ENCODE measurements around the gene STMN1.

- no peak for TF ChIP-seq TAF1 (IDR thresholded peaks at IDR 0.05; ENCODE audit: low read depth, low read length)
- no peak for TF ChIP-seq JUND (IDR thresholded peaks at IDR 0.05; ENCODE audit: low read length)
- no peak for TF ChIP-seq PHF8 (conservative IDR thresholded peaks at IDR 0.05; ENCODE audit: low read depth, low read length)
- TF ChIP-seq, protein P1, sequence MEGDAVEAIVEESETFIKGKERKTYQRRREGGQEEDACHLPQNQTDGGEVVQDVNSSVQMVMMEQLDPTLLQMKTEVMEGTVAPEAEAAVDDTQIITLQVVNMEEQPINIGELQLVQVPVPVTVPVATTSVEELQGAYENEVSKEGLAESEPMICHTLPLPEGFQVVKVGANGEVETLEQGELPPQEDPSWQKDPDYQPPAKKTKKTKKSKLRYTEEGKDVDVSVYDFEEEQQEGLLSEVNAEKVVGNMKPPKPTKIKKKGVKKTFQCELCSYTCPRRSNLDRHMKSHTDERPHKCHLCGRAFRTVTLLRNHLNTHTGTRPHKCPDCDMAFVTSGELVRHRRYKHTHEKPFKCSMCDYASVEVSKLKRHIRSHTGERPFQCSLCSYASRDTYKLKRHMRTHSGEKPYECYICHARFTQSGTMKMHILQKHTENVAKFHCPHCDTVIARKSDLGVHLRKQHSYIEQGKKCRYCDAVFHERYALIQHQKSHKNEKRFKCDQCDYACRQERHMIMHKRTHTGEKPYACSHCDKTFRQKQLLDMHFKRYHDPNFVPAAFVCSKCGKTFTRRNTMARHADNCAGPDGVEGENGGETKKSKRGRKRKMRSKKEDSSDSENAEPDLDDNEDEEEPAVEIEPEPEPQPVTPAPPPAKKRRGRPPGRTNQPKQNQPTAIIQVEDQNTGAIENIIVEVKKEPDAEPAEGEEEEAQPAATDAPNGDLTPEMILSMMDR (IDR thresholded peaks at IDR 0.05; ENCODE audit: control extremely low read depth in 1 of 3, insufficient read depth in 1 of 3, low read depth in 1 of 3, low read length in 3 of 3): no peak
- no peak for TF ChIP-seq CHD1 (IDR thresholded peaks at IDR 0.05; ENCODE audit: low read depth, low read length)
- TF ChIP-seq KDM1A (IDR thresholded peaks at IDR 0.05; ENCODE audit: borderline replicate concordance, low read length): no peak
- no peak for TF ChIP-seq RAD21 (IDR thresholded peaks at IDR 0.05 in 1 of 2, conservative IDR thresholded peaks at IDR 0.05 in 1 of 2; ENCODE audit: low read depth in 2 of 2, low read length in 2 of 2)
Measured at GRCh38 chr1:25907601-25908000, 1.4 kb upstream of the STMN1 start.

Data from H1 (cell line).